Endothelial cell of umbilical vein (primary cell): ENCODE data around the gene R3HCC1L. TPM values are rescaled to one million over a fixed set of nuclear protein-coding genes. Genes with fewer than 3 reads are reported as not detected.

ENCODE experiments used
- BruUV-seq: library from RNA; stranded (reverse); fragments of 400-500 nt; replicated peaks from 2 replicates; lab custom pipeline; 2021; lab: Mats Ljungman, UMichigan
- CTCF ChIA-PET: fragments of 300-600, 350-600 bp; sonication (Branson Sonifier 250); formaldehyde crosslinking; loops from one replicate; lab custom pipeline; 2021; ENCODE audit warnings: antibody characterized with exemption, inconsistent platforms; lab: Charles Lee
- POLR2A ChIA-PET: fragments of 300-600, 350-600 bp; sonication (Branson Sonifier 250); formaldehyde crosslinking; loops from one replicate; lab custom pipeline; 2021; ENCODE audit warnings: antibody characterized with exemption, inconsistent platforms; lab: Charles Lee
- DNase-seq: peaks from one replicate; pipeline ENCODE4 v3.0.0-alpha.2; 2011; ENCODE audit warnings: low read depth, low spot score
- FAIRE-seq: peaks from 2 replicates; lab custom pipeline; 2011; peaks lifted over from hg19 to GRCh38; lab: Jason Lieb, UNC
- H2AFZ ChIP-seq: 2 replicates; pipeline ENCODE4 v1.6.0; 2012; ENCODE audit warnings: low read depth, low read length, control low read depth, inconsistent platforms
- H3K27ac ChIP-seq: 2 replicates; pipeline ENCODE4 v1.5.1; 2011; ENCODE audit warnings: low read depth, mild to moderate bottlenecking, control low read depth, low read length, moderate library complexity; ENCODE audit not compliant: insufficient read depth
- H3K27me3 ChIP-seq, 2 experiments: 2 replicates each; pipeline versions ENCODE4 v1.6.0 to v1.6.1; 2011; ENCODE audit warnings: low read length in 2 of 2, mixed read lengths in 1 of 2; ENCODE audit not compliant: control insufficient read depth in 2 of 2, insufficient read depth in 2 of 2
- H3K36me3 ChIP-seq, 2 experiments: 2 replicates in 1 of 2; 3 replicates in 1 of 2; pipeline ENCODE4 v1.5.1; 2011; ENCODE audit warnings: low read length in 2 of 2, mild to moderate bottlenecking in 1 of 2, moderate library complexity in 1 of 2; ENCODE audit not compliant: control insufficient read depth in 2 of 2, insufficient read depth in 2 of 2; ENCODE audit errors: extremely low read depth in 1 of 2
- H3K4me1 ChIP-seq: 3 replicates; pipeline ENCODE4 v1.5.1; 2011; ENCODE audit warnings: mild to moderate bottlenecking, low read length; ENCODE audit not compliant: control insufficient read depth, insufficient read depth; ENCODE audit errors: extremely low read depth
- H3K4me2 ChIP-seq: 2 replicates; pipeline ENCODE4 v1.6.1; 2011; ENCODE audit warnings: low read length, control low read depth, mixed read lengths; ENCODE audit not compliant: insufficient read depth
- H3K4me3 ChIP-seq, 3 experiments: fragments of 200-600 bp in 1 of 3; sonication (generic), shearing (Covaris generic) in 1 of 3; replicated peaks in 1 of 3; 2 replicates each; pipeline ENCODE4 v1.5.1; 2011 to 2016; ENCODE audit warnings: control low read depth in 3 of 3, low read length in 3 of 3, mild to moderate bottlenecking in 2 of 3, inconsistent platforms in 1 of 3, low read depth in 1 of 3, moderate library complexity in 1 of 3; ENCODE audit not compliant: insufficient read depth in 1 of 3
- H3K79me2 ChIP-seq: 2 replicates; pipeline ENCODE4 v1.6.0; 2012; ENCODE audit warnings: low read length, inconsistent platforms; ENCODE audit not compliant: control insufficient read depth, insufficient read depth
- H3K9ac ChIP-seq: replicated peaks from 2 replicates; pipeline ENCODE3; 2011; ENCODE audit warnings: low read length, control low read depth; ENCODE audit not compliant: insufficient read depth; ENCODE audit errors: extremely low read depth
- H3K9me1 ChIP-seq: replicated peaks from 3 replicates; pipeline ENCODE4 v1.6.0; 2011; ENCODE audit warnings: mild to moderate bottlenecking, low read length; ENCODE audit not compliant: control insufficient read depth, insufficient read depth; ENCODE audit errors: extremely low read depth
- H3K9me3 ChIP-seq: replicated peaks from 2 replicates; pipeline ENCODE4 v1.5.1; 2012; ENCODE audit warnings: low read length, inconsistent platforms; ENCODE audit not compliant: control insufficient read depth, insufficient read depth
- H4K20me1 ChIP-seq: replicated peaks from 2 replicates; pipeline ENCODE3; 2011; ENCODE audit warnings: mild to moderate bottlenecking, low read length; ENCODE audit not compliant: control insufficient read depth, insufficient read depth; ENCODE audit errors: extremely low read depth
- CTCF ChIP-seq, 2 donors: IDR thresholded peaks; 1 replicate in 1 of 2; 2 replicates in 1 of 2; pipeline ENCODE4 v1.5.1; 2011; ENCODE audit warnings: low read length in 2 of 2, mild to moderate bottlenecking in 2 of 2, moderate library complexity in 2 of 2, control low read depth in 1 of 2, inconsistent platforms in 1 of 2, low read depth in 1 of 2; ENCODE audit not compliant: insufficient read depth in 1 of 2; ENCODE audit errors: extremely low read depth in 1 of 2
- EZH2 ChIP-seq: IDR thresholded peaks from 2 replicates; pipeline ENCODE4 v1.6.1; 2012; ENCODE audit warnings: borderline replicate concordance, low read depth, mild to moderate bottlenecking, moderate library complexity, low read length, inconsistent platforms; ENCODE audit not compliant: severe bottlenecking
- FOS ChIP-seq: IDR thresholded peaks from 2 replicates; pipeline ENCODE4 v1.6.1; 2011; ENCODE audit warnings: mild to moderate bottlenecking, low read length, moderate library complexity, borderline replicate concordance; ENCODE audit not compliant: insufficient read depth
- GATA2 ChIP-seq: IDR thresholded peaks from 2 replicates; pipeline ENCODE4 v1.7.0; 2011; ENCODE audit warnings: low read depth, mild to moderate bottlenecking, moderate library complexity, mixed read lengths, low read length; ENCODE audit not compliant: insufficient read length, insufficient read depth
- JUN ChIP-seq: IDR thresholded peaks from 2 replicates; pipeline ENCODE4 v1.6.1; 2011; ENCODE audit warnings: borderline replicate concordance, low read depth; ENCODE audit not compliant: insufficient read length, insufficient read depth
- MAX ChIP-seq: IDR thresholded peaks from 2 replicates; pipeline ENCODE4 v1.6.1; 2011; ENCODE audit not compliant: insufficient read depth, insufficient read length
- MYC ChIP-seq: IDR thresholded peaks from one replicate; pipeline ENCODE4 v1.6.1; 2011; ENCODE audit warnings: mild to moderate bottlenecking, low read depth, low read length
- POLR2A ChIP-seq: IDR thresholded peaks from 2 replicates; pipeline ENCODE4 v1.6.1; 2012; ENCODE audit warnings: low read depth, mild to moderate bottlenecking, control low read depth, low read length
- POLR2AphosphoS5 ChIP-seq: IDR thresholded peaks from 2 replicates; pipeline ENCODE4 v1.6.1; 2012; ENCODE audit warnings: low read depth, mild to moderate bottlenecking, control low read depth, low read length, moderate library complexity; ENCODE audit not compliant: insufficient read depth
- dilution Hi-C: fragments of 300-500 bp; cut with MboI; formaldehyde crosslinking; loops from one replicate; pipeline ENCODE4 v1.15.0; 2019; ENCODE audit warnings: low sequenced_read_pairs; ENCODE audit not compliant: extremely low pct_ligation_motif_present
- intact Hi-C: fragments of 100-400 bp; cut with micrococcal nuclease; formaldehyde crosslinking; loops from one replicate; pipeline ENCODE4 v1.10.0; 2022
- polyA plus RNA-seq, 4 experiments: library from polyadenylated mRNA; depleted of rRNA in 3 of 4; stranded (reverse) in 3 of 4; unstranded in 1 of 4; fragments of >200 nt; gene quantifications; 2 replicates each; pipeline versions ENCODE4 v1.2.1 to v1.2.3, GENCODE V29; 2011 to 2012; ENCODE audit warnings: missing spikeins in 1 of 4
- total RNA-seq: library from RNA; stranded (reverse); gene quantifications from 2 replicates; pipeline ENCODE4 v1.2.3, GENCODE V29; 2021

R3HCC1L gene
- total and polyA plus RNA-seq, 2 donors (not counting 3 experiments of a cell fraction or from before 2014, with no cell fraction given): 6.3 to 12.4 TPM

- no peaks in the 10 kb centered on the region for H4K20me1 ChIP-seq
- no peak overlapping the region for H3K4me3 ChIP-seq
- H3K9ac ChIP-seq: no peak overlapping the region
- H2AFZ ChIP-seq: no peak overlapping the region
- no peak for DNase-seq
- H3K9me3 ChIP-seq: no peaks in the 10 kb centered on the region
- dilution Hi-C loops: no loop called here
- no peaks in the 10 kb centered on the region for H3K36me3 ChIP-seq
- H3K4me1 ChIP-seq: no peaks in the 10 kb centered on the region
- no peaks in the 10 kb centered on the region for H3K79me2 ChIP-seq
- intact Hi-C loops: no loop called here
- TF ChIP-seq POLR2A (no peak), MAX (no peak), FOS (no peak), GATA2 (no peak), EZH2 (no peak), POLR2AphosphoS5 (no peak), MYC (no peak)
- no peak overlapping the region for H3K4me2 ChIP-seq
- ChIA-PET CTCF (no interaction called here), POLR2A (no interaction called here)
- no peaks in the 10 kb centered on the region for H3K9me1 ChIP-seq
- FAIRE-seq: no peak
- H3K27ac ChIP-seq: no peak overlapping the region
- peaks cover 0 to 2% of the 10 kb centered on the region in 2 experiments for H3K27me3 ChIP-seq
- BruUV-seq: no TSS peak
These were observed 24.1 kb upstream of the R3HCC1L start for GRCh38 chr10:98110356-98110755.

- intact Hi-C loops: no loop called here
- Histone ChIP-seq H3K36me3 (no peaks in the 10 kb centered on the region), H3K27ac (no peak overlapping the region), H3K27me3 (peaks cover 0 to 3% of the 10 kb centered on the region in 2 experiments), H3K4me1 (no peaks in the 10 kb centered on the region), H3K9me3 (no peaks in the 10 kb centered on the region), H2AFZ (no peak overlapping the region), H3K79me2 (no peaks in the 10 kb centered on the region), H3K4me3 (no peak overlapping the region), H3K9ac (no peak overlapping the region), H3K9me1 (no peaks in the 10 kb centered on the region), H4K20me1 (no peaks in the 10 kb centered on the region), H3K4me2 (no peak overlapping the region)
- TF ChIP-seq MYC (no peak), POLR2A (no peak), CTCF (IDR thresholded peaks at IDR 0.05; ENCODE audit: extremely low read depth in 1 of 2, insufficient read depth in 1 of 2, low read depth in 1 of 2, low read length in 2 of 2) (no peak), FOS (no peak), MAX (no peak), EZH2 (no peak), GATA2 (no peak), JUN (no peak), POLR2AphosphoS5 (no peak)
- dilution Hi-C loops: no loop called here
- no TSS peak for BruUV-seq
- DNase-seq (no peak), FAIRE-seq (no peak)
- ChIA-PET POLR2A (no interaction called here), CTCF (no interaction called here)
These were observed 19.2 kb upstream of the R3HCC1L start for GRCh38 chr10:98115031-98115787.
